Stimulated activated CD4-positive, alpha-beta T cell treated with anti-CD3 and anti-CD28 coated beads, Interleukin-1b, Interleukin-23, amount 100 ng/mL, for 24 hours (primary cell): ENCODE data around the gene FGD4.
"Not testable (repeated sequence)": the region's sequence is repeated elsewhere in the genome, so short reads cannot be mapped to it uniquely, and the experiment has no call there.

ENCODE experiments used
- DNase-seq, 4 experiments: peaks; one replicate each; pipeline ENCODE4 v3.0.0-alpha.2; 2020; ENCODE audit warnings: low read depth in 4 of 4, low spot score in 1 of 4

Gene FGD4

DNA sequence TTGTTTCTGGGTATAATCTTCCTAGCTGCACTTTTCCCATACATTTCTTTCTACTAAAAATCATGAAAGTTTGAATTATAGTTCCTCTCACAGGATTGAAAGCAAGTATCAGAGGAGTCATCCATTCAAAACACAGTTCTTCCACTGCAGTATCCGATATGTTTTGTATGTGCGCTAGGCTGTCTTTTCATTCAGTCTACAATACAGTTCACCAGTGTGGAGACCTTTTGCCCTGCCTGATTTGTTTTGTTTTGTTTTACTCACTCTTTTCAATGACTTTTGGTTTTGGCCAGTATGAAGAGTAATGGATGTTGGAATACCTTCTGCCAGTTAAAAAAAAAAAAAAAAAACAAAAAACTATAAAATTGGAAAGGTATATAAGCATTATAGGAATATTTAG lies 91.4 kb downstream of the FGD4 start:
- DNase-seq = no peak

- no peak for DNase-seq
Measured at GRCh38 chr12:32493282-32493681, 93.9 kb downstream of the FGD4 start.

GRCh38 chr12:32494656-32495055 lies 95.3 kb downstream of the FGD4 start:
- DNase-seq = no peak

DNA sequence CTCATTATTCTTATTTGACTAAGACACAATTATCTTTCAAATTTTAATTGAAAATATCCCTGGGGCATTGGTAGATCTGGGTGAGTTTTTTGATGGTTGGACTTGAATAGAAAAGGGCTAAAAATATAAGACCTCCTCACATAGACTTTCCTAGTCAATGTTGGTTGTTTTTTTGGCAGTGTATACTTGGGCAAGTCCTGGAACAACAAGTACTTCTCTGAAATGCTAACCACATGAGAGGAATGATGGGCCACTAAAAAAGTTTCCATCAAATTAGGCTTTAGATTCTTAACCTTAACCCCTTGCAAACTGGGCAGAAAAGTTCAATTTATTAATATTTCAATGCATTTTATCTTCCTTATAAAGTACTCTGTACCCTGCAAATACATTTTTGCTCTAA lies 97.6 kb downstream of the FGD4 start:
- DNase-seq = no peak

DNA sequence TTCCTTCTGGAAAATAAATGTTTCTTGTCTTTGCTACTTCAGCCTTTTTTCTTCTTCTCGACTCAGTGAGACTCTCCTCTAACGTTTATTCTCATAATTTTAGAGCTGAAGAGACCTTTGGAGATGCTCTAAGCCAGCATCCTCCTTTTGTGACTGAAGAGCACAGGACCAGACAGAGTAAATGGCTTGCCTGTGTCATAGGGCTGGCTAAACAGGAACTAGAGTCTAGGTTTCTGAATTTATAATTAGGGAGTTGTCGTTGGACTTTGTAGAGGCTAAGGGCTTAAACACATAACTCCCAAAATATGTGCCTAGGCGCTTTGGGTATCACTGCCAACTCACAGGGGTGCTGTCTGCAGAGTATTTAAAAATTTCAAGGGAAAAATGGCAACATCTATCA lies 98.5 kb downstream of the FGD4 start:
- DNase-seq = no peak

GRCh38 chr12:32499048-32499447 lies 99.7 kb downstream of the FGD4 start:
- DNase-seq = no peak

GRCh38 chr12:32501835-32502333 lies 102.5 kb downstream of the FGD4 start:
- no peak for DNase-seq

GRCh38 chr12:32502693-32503502 lies 103.5 kb downstream of the FGD4 start:
- DNase-seq = no peak

DNA sequence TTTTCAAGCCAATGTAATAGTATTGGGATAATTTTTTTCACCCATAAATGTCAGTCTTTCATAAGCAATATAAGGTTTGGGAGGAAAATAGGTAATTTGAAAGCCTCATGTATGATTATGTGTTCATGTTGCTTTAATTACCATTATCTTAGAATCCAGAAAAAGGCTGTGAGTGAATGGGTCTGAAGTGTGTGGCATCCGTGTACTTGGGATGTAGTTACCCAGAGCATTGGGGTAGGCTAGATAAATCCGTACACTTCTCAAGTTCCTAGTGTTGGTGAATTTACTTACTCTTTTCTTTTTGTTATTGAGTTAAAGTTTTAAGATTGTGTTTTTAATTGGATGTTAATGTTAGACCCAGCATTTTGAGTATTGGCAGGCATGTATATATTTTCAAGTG lies 104.4 kb downstream of the FGD4 start:
- no peak for DNase-seq

DNA sequence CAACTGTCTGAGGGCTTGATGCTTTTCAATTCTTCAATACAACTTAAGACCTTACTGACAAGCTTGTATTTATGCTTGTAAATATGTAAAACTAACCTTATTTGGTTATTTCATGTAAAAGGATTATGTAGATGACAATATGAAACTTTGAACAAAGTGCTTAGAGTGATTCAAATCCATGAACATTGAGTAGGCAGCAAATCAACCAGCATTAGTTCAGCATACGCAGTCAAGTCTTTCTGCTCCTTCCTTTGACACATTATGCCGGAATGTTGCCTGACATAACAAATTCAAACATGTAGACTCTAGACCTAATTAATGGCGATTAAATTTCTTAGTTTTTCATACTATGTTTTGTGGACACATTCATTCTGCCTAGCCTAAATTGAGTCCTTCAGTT lies 105.2 kb downstream of the FGD4 start:
- DNase-seq = no peak

- no peak for DNase-seq
Measured at GRCh38 chr12:32505067-32505945, 105.9 kb downstream of the FGD4 start.

DNA sequence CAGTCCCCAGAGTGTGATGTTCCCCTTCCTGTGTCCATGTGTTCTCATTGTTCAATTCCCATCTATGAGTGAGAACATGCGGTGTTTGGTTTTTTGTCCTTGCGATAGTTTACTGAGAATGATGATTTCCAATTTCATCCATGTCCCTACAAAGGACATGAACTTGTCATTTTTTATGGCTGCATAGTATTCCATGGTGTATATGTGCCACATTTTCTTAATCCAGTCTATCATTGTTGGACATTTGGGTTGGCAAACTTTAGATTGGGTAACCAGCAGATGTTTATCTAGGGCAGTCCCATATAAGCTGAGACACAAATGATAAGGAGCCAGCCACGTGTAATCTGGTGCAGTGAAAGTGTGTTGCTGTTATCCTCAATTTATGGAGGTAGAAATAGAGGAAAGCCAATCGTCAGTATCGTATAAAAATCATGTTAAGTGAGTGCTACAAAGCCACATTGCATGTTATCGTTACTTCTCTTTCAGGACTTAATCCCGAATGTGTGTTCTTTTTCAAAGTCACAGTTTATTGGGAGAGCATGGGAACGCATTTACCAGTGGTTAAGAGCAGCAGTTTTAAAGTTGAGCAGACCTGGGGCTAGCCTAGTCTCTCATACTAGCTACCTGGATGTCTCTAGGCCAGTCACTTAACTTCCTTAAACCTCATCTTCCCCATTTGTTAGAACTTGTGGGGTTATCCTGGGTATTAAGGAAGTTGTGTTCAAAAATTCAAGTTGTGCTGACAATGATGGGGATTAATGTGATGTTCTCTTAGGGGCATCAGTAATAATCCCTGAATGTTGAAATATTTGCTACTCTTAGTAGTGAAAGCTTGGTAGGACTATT lies 108.0 kb downstream of the FGD4 start:
- DNase-seq = not testable (repeated sequence)

- DNase-seq = no peak
Measured at GRCh38 chr12:32507942-32508320, 108.6 kb downstream of the FGD4 start.

DNA sequence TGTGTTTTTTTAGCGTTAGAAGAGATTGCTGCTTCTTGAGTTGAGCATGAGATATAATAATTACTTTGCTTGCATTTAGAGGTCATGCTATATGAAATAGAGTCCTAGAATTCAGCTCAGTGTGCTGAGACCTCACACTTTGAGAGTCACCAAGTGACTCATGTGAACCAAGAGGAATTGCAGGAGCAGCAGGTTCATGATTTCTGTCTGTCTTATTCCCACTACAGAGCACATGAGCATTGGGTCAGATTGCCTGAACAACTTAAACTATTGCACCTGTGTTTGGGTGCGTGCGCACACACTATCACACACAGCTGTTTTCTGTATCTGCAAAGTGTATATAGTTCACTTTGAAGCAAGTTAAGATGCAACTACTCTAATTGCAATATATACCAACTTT lies 109.3 kb downstream of the FGD4 start:
- no peak for DNase-seq

- DNase-seq = no peak
Measured at GRCh38 chr12:32509328-32510091, 110.2 kb downstream of the FGD4 start.

DNA sequence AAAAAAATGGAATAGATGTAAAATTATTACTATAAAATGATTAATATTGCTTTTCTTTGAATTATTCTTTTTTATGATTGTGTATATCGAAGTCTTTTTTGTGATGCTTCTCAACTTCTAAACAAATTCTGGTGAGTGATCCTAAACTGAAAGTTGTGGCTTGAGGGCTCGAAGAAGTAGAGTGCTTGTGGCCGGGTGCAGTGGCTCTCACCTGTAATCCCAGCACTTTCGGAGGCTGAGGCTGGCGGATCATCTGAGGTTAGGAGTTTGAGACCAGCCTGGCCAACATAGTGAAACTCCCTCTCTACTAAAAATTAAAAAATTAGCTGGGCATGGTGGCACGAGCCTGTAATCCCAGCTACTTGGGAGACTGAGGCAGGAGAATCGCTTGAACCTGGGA lies 112.6 kb downstream of the FGD4 start:
- DNase-seq = not testable (repeated sequence)

- DNase-seq = no peak
Measured at GRCh38 chr12:32512379-32512778, 113.0 kb downstream of the FGD4 start.

GRCh38 chr12:32512910-32513309 lies 113.6 kb downstream of the FGD4 start:
- no peak for DNase-seq

DNA sequence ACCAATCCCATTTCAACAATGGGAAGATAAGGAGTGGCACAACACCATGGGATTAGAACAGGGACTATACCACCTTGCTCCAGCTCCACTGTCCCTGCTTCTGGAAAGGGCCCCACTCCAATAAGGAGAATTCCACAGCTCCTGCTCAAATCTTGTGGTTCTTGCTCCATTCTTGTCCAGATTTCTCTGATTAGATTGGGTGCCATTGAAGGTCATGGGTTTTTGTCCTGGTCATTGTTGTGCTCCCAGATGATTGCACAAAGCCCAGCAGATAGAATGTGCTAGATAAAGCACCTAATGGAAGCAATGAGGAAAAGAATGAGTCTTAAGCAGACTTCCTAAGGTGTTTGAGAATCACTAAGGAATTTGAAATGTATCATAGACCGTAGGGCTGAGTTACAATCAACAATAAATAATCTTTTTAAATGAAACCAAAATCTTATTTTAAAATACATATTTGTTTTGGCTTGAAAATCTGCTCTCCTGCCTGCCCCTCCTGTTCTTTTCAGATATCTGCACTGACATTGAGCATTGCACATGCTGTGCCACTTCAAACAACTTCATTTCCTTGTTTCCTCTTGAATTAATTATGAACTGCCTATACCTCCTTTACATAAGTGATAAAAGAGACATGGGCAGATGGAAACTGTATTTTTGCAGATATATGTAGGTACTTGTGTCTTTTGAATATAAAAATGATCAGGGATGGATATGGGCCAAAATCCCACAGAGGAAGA lies 115.9 kb downstream of the FGD4 start:
- no peak for DNase-seq

DNA sequence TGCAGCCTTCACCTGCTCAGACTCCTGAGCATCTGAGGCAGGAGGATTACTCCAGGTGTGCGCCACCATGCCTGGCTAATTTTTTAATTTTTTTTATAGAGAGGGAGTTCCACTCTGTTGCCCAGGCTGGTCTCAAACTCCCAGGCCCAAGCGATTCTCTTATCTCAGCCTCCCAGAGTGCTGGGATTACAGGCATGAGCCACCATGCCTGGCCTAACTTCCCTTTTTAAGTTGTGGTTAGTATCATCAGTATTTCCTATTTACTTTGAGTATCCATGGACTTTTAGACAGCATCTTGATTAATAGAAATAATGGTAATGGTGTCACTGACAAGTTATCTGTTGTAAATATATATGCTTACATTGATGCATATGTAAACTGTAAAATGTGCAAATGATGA lies 116.9 kb downstream of the FGD4 start:
- DNase-seq = no peak
